Germinal center (tissue), 1 donor: ENCODE measurements around the gene KLHL24.
"Not testable (repeated sequence)": the region's sequence is repeated elsewhere in the genome, so short reads cannot be mapped to it uniquely, and the experiment has no call there.

ENCODE experiments used
- DNase-seq: peaks from one replicate; pipeline ENCODE4 v3.0.0; 2012; ENCODE audit warnings: mixed read lengths, low spot score

Gene KLHL24

GRCh38 chr3:183636221-183637105 lies 1.0 kb downstream of the KLHL24 start:
- peak; percentile 89 for DNase-seq

GRCh38 chr3:183637106-183637486 lies 1.7 kb downstream of the KLHL24 start:
- DNase-seq, result no peak

GRCh38 chr3:183637633-183638032 lies 2.2 kb downstream of the KLHL24 start:
- not testable (repeated sequence) for DNase-seq

GRCh38 chr3:183638101-183638852 lies 2.9 kb downstream of the KLHL24 start:
- DNase-seq, result no peak

GRCh38 chr3:183640635-183641034 lies 5.2 kb downstream of the KLHL24 start:
- not testable (repeated sequence) for DNase-seq

- DNase-seq, result no peak
Observed at GRCh38 chr3:183641882-183642281, 6.5 kb downstream of the KLHL24 start.

GRCh38 chr3:183644244-183644643 lies 8.8 kb downstream of the KLHL24 start:
- DNase-seq, result no peak

- no peak for DNase-seq
Observed at GRCh38 chr3:183645254-183645653, 9.8 kb downstream of the KLHL24 start.

GRCh38 chr3:183650554-183650953 lies 15.1 kb downstream of the KLHL24 start:
- no peak for DNase-seq

- no peak for DNase-seq
Observed at GRCh38 chr3:183653209-183654064, 18.0 kb downstream of the KLHL24 start.

GRCh38 chr3:183654727-183655126 lies 19.3 kb downstream of the KLHL24 start:
- DNase-seq, result no peak

- no peak for DNase-seq
Observed at GRCh38 chr3:183662099-183662498, 26.7 kb downstream of the KLHL24 start.

- DNase-seq, result no peak
Observed at GRCh38 chr3:183664913-183665381, 29.5 kb downstream of the KLHL24 start.

GRCh38 chr3:183680061-183680460 lies 44.6 kb downstream of the KLHL24 start:
- no peak for DNase-seq

GRCh38 chr3:183687705-183688104 lies 52.3 kb downstream of the KLHL24 start:
- no peak for DNase-seq

GRCh38 chr3:183688874-183689273 lies 53.5 kb downstream of the KLHL24 start:
- DNase-seq, result no peak

- not testable (repeated sequence) for DNase-seq
Observed at GRCh38 chr3:183689621-183690020, 54.2 kb downstream of the KLHL24 start.

GRCh38 chr3:183690402-183690995 lies 55.1 kb downstream of the KLHL24 start:
- DNase-seq, result no peak

- no peak for DNase-seq
Observed at GRCh38 chr3:183692436-183692835, 57.0 kb downstream of the KLHL24 start.

GRCh38 chr3:183695569-183696364 lies 60.3 kb downstream of the KLHL24 start:
- no peak for DNase-seq

- DNase-seq, result no peak
Observed at GRCh38 chr3:183697123-183697609, 61.7 kb downstream of the KLHL24 start.
